Measurements from ENCODE around the gene SMIM36.

- TF ChIP-seq, protein P1, sequence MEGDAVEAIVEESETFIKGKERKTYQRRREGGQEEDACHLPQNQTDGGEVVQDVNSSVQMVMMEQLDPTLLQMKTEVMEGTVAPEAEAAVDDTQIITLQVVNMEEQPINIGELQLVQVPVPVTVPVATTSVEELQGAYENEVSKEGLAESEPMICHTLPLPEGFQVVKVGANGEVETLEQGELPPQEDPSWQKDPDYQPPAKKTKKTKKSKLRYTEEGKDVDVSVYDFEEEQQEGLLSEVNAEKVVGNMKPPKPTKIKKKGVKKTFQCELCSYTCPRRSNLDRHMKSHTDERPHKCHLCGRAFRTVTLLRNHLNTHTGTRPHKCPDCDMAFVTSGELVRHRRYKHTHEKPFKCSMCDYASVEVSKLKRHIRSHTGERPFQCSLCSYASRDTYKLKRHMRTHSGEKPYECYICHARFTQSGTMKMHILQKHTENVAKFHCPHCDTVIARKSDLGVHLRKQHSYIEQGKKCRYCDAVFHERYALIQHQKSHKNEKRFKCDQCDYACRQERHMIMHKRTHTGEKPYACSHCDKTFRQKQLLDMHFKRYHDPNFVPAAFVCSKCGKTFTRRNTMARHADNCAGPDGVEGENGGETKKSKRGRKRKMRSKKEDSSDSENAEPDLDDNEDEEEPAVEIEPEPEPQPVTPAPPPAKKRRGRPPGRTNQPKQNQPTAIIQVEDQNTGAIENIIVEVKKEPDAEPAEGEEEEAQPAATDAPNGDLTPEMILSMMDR (IDR thresholded peaks at IDR 0.05; ENCODE audit: insufficient read depth, low read length, poor library complexity, severe bottlenecking), result no peak
- TF ChIP-seq EZH2phosphoT487 (conservative IDR thresholded peaks at IDR 0.05; ENCODE audit: low read length), result no peak
Observed at GRCh38 chr17:55410722-55411462, 100.4 kb downstream of the SMIM36 start.

Data from SU-DHL-6 (cell line).